MG63 (cell line): ENCODE data around the gene ALX3. TPM values are rescaled to one million over a fixed set of nuclear protein-coding genes. Genes with fewer than 3 reads are reported as not detected.

ENCODE experiments used
- DNase-seq: peaks from one replicate; pipeline ENCODE4 v3.0.0-alpha.2; 2020
- H3K27me3 ChIP-seq: fragments of 250-450 bp; sonication (Bioruptor Pico); 2 replicates; pipeline ENCODE4 v1.5.1; 2020; ENCODE audit warnings: mild to moderate bottlenecking, moderate library complexity
- H3K36me3 ChIP-seq: fragments of 250-450 bp; sonication (Bioruptor Pico); 2 replicates; pipeline ENCODE4 v1.5.1; 2020; ENCODE audit warnings: mild to moderate bottlenecking, moderate library complexity
- H3K4me3 ChIP-seq: fragments of 250-450 bp; sonication (Bioruptor Pico); 2 replicates; pipeline ENCODE4 v1.5.1; 2020; ENCODE audit warnings: mild to moderate bottlenecking, moderate library complexity
- H3K9me3 ChIP-seq: fragments of 250-450 bp; sonication (Bioruptor Pico); 2 replicates; pipeline ENCODE4 v1.5.1; 2020; ENCODE audit warnings: mild to moderate bottlenecking, moderate library complexity
- total RNA-seq: library from RNA; depleted of rRNA; stranded (reverse); fragments of >200 nt; shearing (Covaris generic); gene quantifications from 2 replicates; pipeline ENCODE4 v1.2.3, GENCODE V29; 2014; ENCODE audit warnings: low replicate concordance

ALX3 gene
- total RNA-seq, 1 experiment from 2014 or later, result 14.9 TPM

DNA sequence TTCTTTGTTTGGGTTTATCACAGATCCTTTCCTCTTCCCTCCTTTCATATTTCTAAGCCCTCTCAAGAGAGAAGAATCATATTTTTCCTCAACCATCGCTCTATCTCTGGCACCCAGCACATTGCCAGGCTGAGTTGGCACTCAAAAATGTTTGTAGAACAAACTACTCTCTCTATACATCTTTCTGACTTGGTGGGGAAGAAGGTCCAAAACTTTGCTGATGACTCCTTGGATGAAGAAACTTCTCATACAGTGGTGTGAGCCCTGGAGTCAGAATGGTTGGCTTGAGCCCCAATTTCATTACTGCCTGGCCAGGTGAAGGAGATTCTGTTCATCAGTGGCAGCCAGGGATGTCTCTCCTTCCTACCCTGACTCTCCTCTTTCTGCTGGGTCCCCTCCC lies 11.9 kb downstream of the ALX3 start:
- H3K27me3 ChIP-seq, result no peaks in the 10 kb centered on the region
- no peak overlapping the region for H3K4me3 ChIP-seq
- H3K9me3 ChIP-seq, result no peaks in the 10 kb centered on the region
- DNase-seq, result no peak
- peaks cover 85% of the 10 kb centered on the region for H3K36me3 ChIP-seq

- DNase-seq, result no peak
Measured at GRCh38 chr1:110057963-110058518, 12.4 kb downstream of the ALX3 start.

GRCh38 chr1:110056776-110057175 lies 13.7 kb downstream of the ALX3 start:
- H3K4me3 ChIP-seq, result no peak overlapping the region
- peaks cover 88% of the 10 kb centered on the region for H3K36me3 ChIP-seq
- H3K9me3 ChIP-seq, result no peaks in the 10 kb centered on the region
- DNase-seq, result peak; percentile 89
- no peaks in the 10 kb centered on the region for H3K27me3 ChIP-seq

More at GRCh38 chr1:110057963-110058518, 12.4 kb downstream of the ALX3 start:
- Histone ChIP-seq H3K4me3 (no peak overlapping the region), H3K27me3 (no peaks in the 10 kb centered on the region), H3K9me3 (no peaks in the 10 kb centered on the region), H3K36me3 (peaks cover 87% of the 10 kb centered on the region)

DNA sequence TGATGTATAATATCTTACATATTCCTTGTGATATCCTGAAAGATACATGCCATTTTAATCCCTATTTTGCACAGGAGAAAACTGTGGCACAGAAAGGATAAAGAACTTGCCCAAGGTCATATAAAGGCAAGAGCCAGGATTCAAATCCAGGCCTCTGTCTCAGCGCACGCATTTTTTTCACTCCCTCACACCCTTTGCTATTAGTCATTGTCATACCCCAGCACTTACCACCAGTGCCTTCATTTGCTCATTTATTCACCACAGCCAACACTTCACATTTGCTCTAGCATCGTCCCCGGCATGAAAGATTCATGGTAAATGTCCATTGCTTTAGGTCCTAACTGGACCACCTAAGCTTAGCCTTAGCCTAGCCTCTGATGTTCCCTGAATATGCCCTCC lies 14.2 kb downstream of the ALX3 start:
- no peaks in the 10 kb centered on the region for H3K27me3 ChIP-seq
- H3K36me3 ChIP-seq, result peaks cover 88% of the 10 kb centered on the region
- no peak overlapping the region for H3K4me3 ChIP-seq
- DNase-seq, result peak; percentile 51
- no peaks in the 10 kb centered on the region for H3K9me3 ChIP-seq

DNA sequence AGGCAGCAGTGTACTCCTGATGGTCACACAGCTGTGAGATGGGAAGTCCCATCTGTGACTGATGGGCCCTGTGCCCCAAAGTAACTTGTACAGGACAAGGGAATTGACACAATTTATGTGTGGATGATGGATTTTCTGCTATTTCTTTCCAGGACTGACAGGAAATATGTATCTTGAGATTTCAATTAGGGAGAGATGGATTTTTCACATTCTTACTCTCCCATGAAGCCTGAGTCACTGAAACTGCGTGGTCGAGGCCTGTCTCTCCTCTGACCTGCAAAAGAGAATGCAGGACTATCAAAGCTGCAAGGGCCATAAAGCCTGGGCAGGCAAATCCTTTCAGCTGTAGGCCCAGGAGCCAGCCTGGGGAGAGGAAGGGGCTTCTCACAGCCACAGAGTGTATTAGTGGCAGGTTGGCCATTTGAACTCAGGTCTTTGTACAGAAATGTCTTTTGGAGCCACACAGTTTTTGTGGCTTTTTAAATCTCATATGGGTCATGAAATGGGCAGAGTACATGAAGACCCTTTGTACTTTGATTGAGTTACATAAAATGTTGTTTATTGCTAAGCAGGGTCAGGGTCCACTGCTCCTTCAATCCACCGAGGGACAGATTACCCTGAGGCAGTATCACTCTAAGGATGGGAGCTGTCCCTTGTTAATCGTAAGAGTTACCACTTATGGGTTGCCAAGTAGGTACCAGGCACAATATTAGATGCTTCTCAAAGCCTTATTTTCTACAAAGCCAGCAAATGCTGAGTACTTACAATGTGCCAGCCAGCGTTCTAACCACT lies 14.8 kb downstream of the ALX3 start:
- no peaks in the 10 kb centered on the region for H3K9me3 ChIP-seq
- DNase-seq, result no peak
- peaks cover 88% of the 10 kb centered on the region for H3K36me3 ChIP-seq
- no peaks in the 10 kb centered on the region for H3K27me3 ChIP-seq
- H3K4me3 ChIP-seq, result no peak overlapping the region

DNA sequence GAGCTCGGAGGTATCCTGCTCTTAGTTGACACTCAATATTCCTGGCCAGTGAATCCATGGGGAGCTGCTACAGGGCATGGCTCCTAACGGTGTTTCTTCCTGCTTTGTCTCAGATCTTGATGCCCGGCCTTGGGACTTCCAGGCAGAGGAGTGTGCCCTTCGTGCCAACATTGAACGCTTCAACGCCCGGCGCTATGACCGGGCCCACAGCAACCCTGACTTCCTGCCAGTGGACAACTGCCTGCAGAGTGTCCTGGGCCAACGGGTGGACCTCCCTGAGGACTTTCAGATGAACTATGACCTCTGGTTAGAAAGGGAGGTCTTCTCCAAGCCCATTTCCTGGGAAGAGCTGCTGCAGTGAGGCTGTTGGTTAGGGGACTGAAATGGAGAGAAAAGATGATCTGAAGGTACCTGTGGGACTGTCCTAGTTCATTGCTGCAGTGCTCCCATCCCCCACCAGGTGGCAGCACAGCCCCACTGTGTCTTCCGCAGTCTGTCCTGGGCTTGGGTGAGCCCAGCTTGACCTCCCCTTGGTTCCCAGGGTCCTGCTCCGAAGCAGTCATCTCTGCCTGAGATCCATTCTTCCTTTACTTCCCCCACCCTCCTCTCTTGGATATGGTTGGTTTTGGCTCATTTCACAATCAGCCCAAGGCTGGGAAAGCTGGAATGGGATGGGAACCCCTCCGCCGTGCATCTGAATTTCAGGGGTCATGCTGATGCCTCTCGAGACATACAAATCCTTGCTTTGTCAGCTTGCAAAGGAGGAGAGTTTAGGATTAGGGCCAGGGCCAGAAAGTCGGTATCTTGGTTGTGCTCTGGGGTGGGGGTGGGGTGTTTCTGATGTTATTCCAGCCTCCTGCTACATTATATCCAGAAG lies 16.7 kb downstream of the ALX3 start:
- DNase-seq, result peak; percentile 63
- H3K36me3 ChIP-seq, result peaks cover 91% of the 10 kb centered on the region
- no peaks in the 10 kb centered on the region for H3K9me3 ChIP-seq
- H3K4me3 ChIP-seq, result no peak overlapping the region
- no peaks in the 10 kb centered on the region for H3K27me3 ChIP-seq

DNA sequence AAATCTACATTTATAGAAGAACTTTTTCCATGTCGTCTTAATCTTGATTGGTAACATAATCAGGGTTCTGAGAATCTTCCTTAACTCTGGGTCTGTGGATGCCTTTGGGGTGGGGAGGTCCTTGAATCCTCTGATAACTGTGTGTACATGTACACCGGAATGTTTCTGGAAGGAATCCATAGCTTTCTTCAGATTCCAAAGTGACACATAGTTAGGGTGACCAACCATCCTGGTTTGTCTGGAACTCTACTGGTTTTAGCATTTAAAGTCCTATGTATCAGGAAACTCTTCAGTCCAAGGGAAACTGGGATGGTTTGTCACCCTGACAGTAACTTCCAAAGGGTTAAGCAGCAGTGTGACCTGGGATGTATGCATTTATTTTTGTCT lies 19.2 kb downstream of the ALX3 start:
- H3K36me3 ChIP-seq, result peaks cover 97% of the 10 kb centered on the region
- no peaks in the 10 kb centered on the region for H3K27me3 ChIP-seq
- H3K4me3 ChIP-seq, result no peak overlapping the region
- DNase-seq, result no peak
- no peaks in the 10 kb centered on the region for H3K9me3 ChIP-seq

DNA sequence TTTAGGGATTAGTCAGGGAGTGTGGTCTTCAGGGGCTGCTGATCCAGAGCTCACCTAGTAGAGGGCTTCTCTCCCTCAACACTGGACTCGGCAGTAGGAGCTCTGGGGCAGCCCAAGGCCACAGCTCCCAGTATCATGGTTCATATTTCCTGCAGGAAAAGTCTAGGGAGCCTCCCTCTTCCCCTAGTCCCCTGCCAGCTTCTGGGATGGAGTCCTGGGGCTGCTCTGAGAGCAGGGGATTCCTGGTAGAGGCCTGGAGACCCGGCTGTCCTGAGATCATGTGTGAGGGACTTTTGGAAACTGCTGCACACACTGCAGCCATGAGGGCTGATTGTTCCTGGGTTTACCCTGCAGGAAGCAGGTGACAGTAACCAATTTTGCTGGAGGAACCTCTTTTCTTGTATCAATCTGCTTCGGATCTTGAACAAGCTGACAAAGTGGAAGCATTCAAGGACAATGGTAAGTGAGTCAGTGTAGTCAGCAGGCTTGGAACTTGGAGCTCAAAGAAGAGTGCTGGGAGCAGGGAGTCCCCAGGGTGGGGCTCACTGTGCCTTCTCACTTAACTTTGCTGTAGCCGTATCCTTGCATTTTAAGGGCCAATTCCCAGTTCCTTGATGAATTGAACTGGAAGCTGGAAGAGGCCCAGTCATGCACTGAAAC lies 19.7 kb downstream of the ALX3 start:
- peaks cover 98% of the 10 kb centered on the region for H3K36me3 ChIP-seq

GRCh38 chr1:110049801-110050601 lies 20.5 kb downstream of the ALX3 start:
- no peak for DNase-seq
- H3K4me3 ChIP-seq, result no peak overlapping the region
- no peaks in the 10 kb centered on the region for H3K27me3 ChIP-seq
- peaks cover 98% of the 10 kb centered on the region for H3K36me3 ChIP-seq
- H3K9me3 ChIP-seq, result no peaks in the 10 kb centered on the region

More for the DNA sequence above, 19.7 kb downstream of the ALX3 start:
- Histone ChIP-seq H3K4me3 (no peak overlapping the region), H3K9me3 (no peaks in the 10 kb centered on the region), H3K27me3 (no peaks in the 10 kb centered on the region)
- no peak for DNase-seq

- DNase-seq, result no peak
- peaks cover 98% of the 10 kb centered on the region for H3K36me3 ChIP-seq
- no peak overlapping the region for H3K4me3 ChIP-seq
- H3K9me3 ChIP-seq, result no peaks in the 10 kb centered on the region
- no peaks in the 10 kb centered on the region for H3K27me3 ChIP-seq
Measured at GRCh38 chr1:110048923-110049601, 21.4 kb downstream of the ALX3 start.

DNA sequence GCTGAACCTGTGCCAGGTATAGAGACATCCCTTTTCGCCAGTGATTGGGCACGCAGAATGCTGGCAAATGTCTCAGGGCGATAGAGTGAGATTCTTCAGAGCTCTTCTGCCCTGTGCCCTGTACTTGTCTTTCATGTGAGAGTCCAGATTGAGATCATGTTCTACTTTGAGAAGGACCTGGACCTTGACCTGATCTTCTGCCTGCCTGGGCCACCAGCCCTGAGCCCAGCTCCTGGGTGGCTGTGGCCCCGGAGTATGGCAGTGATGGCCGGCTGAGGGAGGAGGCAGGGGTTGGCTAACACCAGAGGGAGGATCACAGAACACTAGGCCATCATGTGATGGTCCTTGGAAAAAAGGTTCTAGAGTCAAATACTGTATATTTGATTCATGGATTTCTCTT lies 22.2 kb downstream of the ALX3 start:
- H3K27me3 ChIP-seq, result no peaks in the 10 kb centered on the region
- no peak for DNase-seq
- H3K36me3 ChIP-seq, result peaks cover 98% of the 10 kb centered on the region
- H3K9me3 ChIP-seq, result no peaks in the 10 kb centered on the region
- no peak overlapping the region for H3K4me3 ChIP-seq

GRCh38 chr1:110047463-110047862 lies 23.0 kb downstream of the ALX3 start:
- no peak for DNase-seq
- no peaks in the 10 kb centered on the region for H3K9me3 ChIP-seq
- no peak overlapping the region for H3K4me3 ChIP-seq
- H3K36me3 ChIP-seq, result peaks cover 98% of the 10 kb centered on the region
- no peaks in the 10 kb centered on the region for H3K27me3 ChIP-seq

GRCh38 chr1:110043016-110043415 lies 27.5 kb downstream of the ALX3 start:
- Histone ChIP-seq H3K27me3 (no peaks in the 10 kb centered on the region), H3K4me3 (no peak overlapping the region), H3K9me3 (no peaks in the 10 kb centered on the region), H3K36me3 (peaks cover 98% of the 10 kb centered on the region)
- DNase-seq, result no peak

DNA sequence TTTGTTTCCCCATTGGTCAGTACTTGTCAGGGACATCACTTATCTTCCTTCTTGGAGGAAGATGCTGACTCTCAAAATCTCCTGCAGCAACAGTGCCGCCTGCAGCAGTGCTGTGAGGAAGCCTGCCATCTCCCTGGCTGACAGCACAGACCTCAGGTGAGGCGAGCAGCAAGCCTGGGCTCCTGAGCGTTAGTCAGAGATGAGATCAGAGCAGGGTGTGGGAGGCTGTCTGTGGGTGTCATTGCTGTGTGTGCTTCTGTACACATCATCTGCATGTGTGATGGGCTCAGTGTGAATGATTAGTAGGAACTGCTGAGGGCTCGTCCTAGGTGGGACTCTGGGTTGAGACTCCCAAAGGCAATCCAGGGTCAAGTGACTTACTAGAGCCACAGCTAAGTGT lies 29.9 kb downstream of the ALX3 start:
- Histone ChIP-seq H3K36me3 (peaks cover 98% of the 10 kb centered on the region), H3K27me3 (no peaks in the 10 kb centered on the region), H3K4me3 (no peak overlapping the region), H3K9me3 (no peaks in the 10 kb centered on the region)
- no peak for DNase-seq

- Histone ChIP-seq H3K4me3 (no peak overlapping the region), H3K9me3 (no peaks in the 10 kb centered on the region), H3K27me3 (no peaks in the 10 kb centered on the region), H3K36me3 (peaks cover 91% of the 10 kb centered on the region)
- DNase-seq, result no peak
Measured at GRCh38 chr1:110039641-110040040, 30.8 kb downstream of the ALX3 start.

- peaks cover 77% of the 10 kb centered on the region for H3K36me3 ChIP-seq
- DNase-seq, result no peak
- H3K27me3 ChIP-seq, result no peaks in the 10 kb centered on the region
- H3K4me3 ChIP-seq, result no peak overlapping the region
- H3K9me3 ChIP-seq, result no peaks in the 10 kb centered on the region
Measured at GRCh38 chr1:110038271-110038670, 32.2 kb downstream of the ALX3 start.
